Esophagus (tissue), 2 donors: ENCODE measurements around the gene ZSCAN5C. TPM values are rescaled to one million over a fixed set of nuclear protein-coding genes. Genes with fewer than 3 reads are reported as not detected.
"Not testable (repeated sequence)": the region's sequence is repeated elsewhere in the genome, so short reads cannot be mapped to it uniquely, and the experiment has no call there.

Experiments
- H3K27ac ChIP-seq, 2 donors: one replicate each; pipeline ENCODE4 v1.5.1; 2013; ENCODE audit warnings: low read depth in 2 of 2, mild to moderate bottlenecking in 2 of 2, inconsistent platforms in 1 of 2, low read length in 1 of 2, moderate library complexity in 1 of 2
- H3K27me3 ChIP-seq, 2 donors: one replicate each; pipeline ENCODE4 v1.6.1; 2013; ENCODE audit warnings: low read length in 2 of 2, control low read depth in 1 of 2, mild to moderate bottlenecking in 1 of 2; ENCODE audit not compliant: insufficient read depth in 2 of 2, control insufficient read depth in 1 of 2
- H3K36me3 ChIP-seq, 2 donors: one replicate each; pipeline ENCODE4 v1.6.1; 2013; ENCODE audit warnings: low read length in 1 of 2; ENCODE audit not compliant: control insufficient read depth in 2 of 2, insufficient read depth in 2 of 2
- H3K4me1 ChIP-seq, 2 donors: one replicate each; pipeline ENCODE4 v1.6.1; 2013; ENCODE audit warnings: low read length in 1 of 2; ENCODE audit not compliant: control insufficient read depth in 2 of 2, insufficient read depth in 2 of 2
- H3K4me3 ChIP-seq, 2 donors: one replicate each; pipeline ENCODE4 v1.5.1; 2013; ENCODE audit warnings: low read length in 2 of 2, mild to moderate bottlenecking in 2 of 2, low read depth in 1 of 2, moderate library complexity in 1 of 2
- H3K9me3 ChIP-seq, 2 donors: one replicate each; pipeline ENCODE4 v1.6.1; 2013; ENCODE audit warnings: mild to moderate bottlenecking in 2 of 2, low read depth in 1 of 2, low read length in 1 of 2, moderate library complexity in 1 of 2; ENCODE audit not compliant: control insufficient read depth in 2 of 2, insufficient read depth in 1 of 2
- WGBS, 2 donors: extraction: QIAGEN DNeasy Blood & Tissue Kit; methylation state at CpG; one replicate each; pipeline ENCODE4 v1.1.7; 2013; 5-methylcytosine and 5-hydroxymethylcytosine counted together
- polyA plus RNA-seq, 2 donors: library from polyadenylated mRNA; stranded (reverse); fragments of 200-250 nt; gene quantifications; one replicate each; pipeline ENCODE4 v1.2.3, GENCODE V29; 2013
- donor health status: healthy with polysubstance abuse.
- donor health status: Bipolar disorder and iron deficiency.

The ZSCAN5C gene
- polyA plus RNA-seq, 2 donors, result not detected

DNA sequence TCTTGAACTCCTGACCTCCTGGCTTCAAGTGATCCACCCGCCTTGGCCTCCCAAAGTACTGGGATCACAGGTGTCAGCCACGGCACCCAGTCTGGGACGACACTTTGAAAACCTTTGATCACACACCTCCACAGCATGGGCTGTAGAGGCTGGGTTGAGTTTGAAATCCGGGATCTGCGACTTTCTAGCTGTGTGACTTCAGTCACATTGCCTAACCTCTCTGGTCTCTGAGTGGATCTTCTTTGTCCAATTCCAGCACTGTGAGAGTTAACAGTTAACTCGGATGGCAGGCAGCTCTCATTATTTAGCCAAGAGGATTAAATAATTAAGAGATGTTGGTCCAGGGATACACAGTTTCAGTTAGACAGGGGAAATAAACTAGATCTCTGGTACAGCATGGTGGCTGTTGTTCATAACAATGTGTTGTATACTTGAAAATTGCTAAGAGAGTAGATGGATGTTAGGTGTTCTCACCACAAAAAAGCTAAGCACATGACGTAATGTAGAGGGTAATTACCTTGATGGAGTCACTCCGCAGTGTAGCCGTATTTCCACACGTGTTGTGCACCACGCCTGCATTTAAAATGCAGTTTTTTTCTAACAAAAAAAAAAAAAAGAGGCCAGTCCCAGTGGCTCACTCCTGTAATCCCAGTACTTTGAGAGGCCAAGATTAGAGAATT lies 24.4 kb upstream of the ZSCAN5C start:
- H3K27ac ChIP-seq, result no peak overlapping the region
- H3K9me3 ChIP-seq, result no peaks in the 10 kb centered on the region
- WGBS, 2 donors, result 51 to 59% methylated on average over 11 of the region's 11 CpGs
- H3K4me1 ChIP-seq, result no peaks in the 10 kb centered on the region
- no peaks in the 10 kb centered on the region for H3K36me3 ChIP-seq
- no peak overlapping the region for H3K4me3 ChIP-seq
- peaks cover 0 to 3% of the 10 kb centered on the region in 2 donors for H3K27me3 ChIP-seq

GRCh38 chr19:56189785-56190184 lies 12.3 kb upstream of the ZSCAN5C start:
- H3K4me3 ChIP-seq, result no peak overlapping the region
- H3K27ac ChIP-seq, result no peak overlapping the region
- 73 to 76% methylated on average over 17 of the region's 17 CpGs for WGBS, 2 donors
- H3K36me3 ChIP-seq, result no peaks in the 10 kb centered on the region
- H3K27me3 ChIP-seq, result no peaks in the 10 kb centered on the region
- no peaks in the 10 kb centered on the region for H3K9me3 ChIP-seq
- H3K4me1 ChIP-seq, result peaks cover 0 to 2% of the 10 kb centered on the region in 2 donors

DNA sequence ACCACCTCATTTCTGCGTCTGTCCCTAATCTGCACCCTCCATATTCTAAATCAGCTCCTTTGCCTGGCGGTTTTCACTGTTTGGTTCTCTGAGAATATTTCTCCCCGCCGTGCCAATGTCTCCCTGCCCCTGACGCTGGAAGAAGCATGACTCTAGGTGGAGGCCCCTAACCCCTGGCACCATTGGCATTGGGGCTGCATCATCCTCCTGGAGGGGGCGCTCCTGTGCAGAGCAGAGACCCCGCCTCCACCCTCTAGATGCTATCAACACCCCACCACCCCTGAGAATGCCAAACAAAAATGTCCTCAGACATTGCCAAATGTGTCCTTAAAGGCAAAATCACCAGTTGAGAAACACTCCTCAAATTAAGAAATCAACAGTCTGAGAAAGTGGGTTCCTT lies 11.0 kb upstream of the ZSCAN5C start:
- Histone ChIP-seq H3K4me3 (no peak overlapping the region), H3K27ac (no peak overlapping the region), H3K4me1 (peaks cover 0 to 2% of the 10 kb centered on the region in 2 donors), H3K36me3 (no peaks in the 10 kb centered on the region), H3K9me3 (no peaks in the 10 kb centered on the region), H3K27me3 (no peaks in the 10 kb centered on the region)
- 70 to 78% methylated on average over 7 of the region's 7 CpGs for WGBS, 2 donors

- Histone ChIP-seq H3K4me3 (no peak overlapping the region), H3K4me1 (peaks cover 0 to 2% of the 10 kb centered on the region in 2 donors), H3K9me3 (no peaks in the 10 kb centered on the region), H3K27ac (no peak overlapping the region), H3K27me3 (no peaks in the 10 kb centered on the region), H3K36me3 (no peaks in the 10 kb centered on the region)
- 84 to 85% methylated on average over 10 of the region's 10 CpGs for WGBS, 2 donors
Measured at GRCh38 chr19:56191711-56192110, 10.4 kb upstream of the ZSCAN5C start.

GRCh38 chr19:56193981-56194640 lies 8.0 kb upstream of the ZSCAN5C start:
- Histone ChIP-seq H3K27ac (no peak overlapping the region), H3K36me3 (no peaks in the 10 kb centered on the region), H3K9me3 (no peaks in the 10 kb centered on the region), H3K4me3 (no peak overlapping the region), H3K4me1 (peaks cover 0 to 2% of the 10 kb centered on the region in 2 donors), H3K27me3 (no peaks in the 10 kb centered on the region)
- 89 to 91% methylated on average over 12 of the region's 12 CpGs for WGBS, 2 donors

DNA sequence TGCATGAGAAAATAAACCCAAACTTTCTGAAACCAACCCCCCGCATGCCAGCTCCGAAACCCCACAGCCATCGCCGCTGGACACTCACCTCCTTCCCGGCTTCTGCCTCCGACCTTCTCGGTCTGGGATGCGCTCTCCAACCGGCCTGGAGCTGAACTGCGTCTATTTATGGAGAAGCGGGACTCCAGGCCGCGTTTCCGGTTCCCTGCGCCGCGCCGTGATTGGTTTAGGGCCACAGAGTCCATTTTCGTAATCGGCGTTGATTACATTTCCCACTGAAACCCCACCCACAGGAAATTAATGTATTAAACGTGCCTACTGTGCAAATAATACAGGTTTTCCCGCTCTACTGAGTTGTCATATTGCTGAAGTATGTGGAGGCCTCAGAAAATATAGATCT lies 4.4 kb upstream of the ZSCAN5C start, which contains the start of gene ZSCAN5B:
Gene ZSCAN5B (minus strand): TSS at position 138 of the 400 bp plus-strand sequence. CDS start 4,731 bp downstream, outside the sequence.
- H3K36me3 ChIP-seq, H3K27ac ChIP-seq, H3K4me3 ChIP-seq, H3K4me1 ChIP-seq, H3K9me3 ChIP-seq, H3K27me3 ChIP-seq: not testable (repeated sequence)
- WGBS, 2 donors, result 86 to 91% methylated on average over 23 of the region's 23 CpGs

DNA sequence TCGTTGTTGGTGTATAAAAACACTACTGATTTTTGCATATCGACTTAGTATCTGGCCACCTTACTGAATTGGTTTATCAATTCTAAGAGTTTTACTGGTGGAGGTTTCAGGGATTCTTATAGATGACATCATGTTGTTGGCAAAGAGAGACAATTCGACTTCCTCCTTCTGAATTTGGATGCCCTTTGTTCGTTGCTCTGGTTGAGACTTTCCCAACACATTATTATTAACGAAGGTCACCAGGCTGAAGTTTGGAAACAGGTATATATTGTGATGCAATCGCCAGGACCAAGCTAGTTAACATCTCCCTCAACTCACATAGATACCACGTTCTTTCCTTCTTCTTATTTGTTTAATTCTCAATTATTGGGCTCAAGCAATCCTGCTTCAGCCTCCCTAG lies 2.4 kb upstream of the ZSCAN5C start:
- no peak overlapping the region for H3K4me3 ChIP-seq
- 63% methylated on average over 7 of the region's 7 CpGs for WGBS, 2 donors
- H3K9me3 ChIP-seq, result no peaks in the 10 kb centered on the region
- H3K27me3 ChIP-seq, result no peaks in the 10 kb centered on the region
- H3K4me1 ChIP-seq, result no peaks in the 10 kb centered on the region
- H3K36me3 ChIP-seq, result no peaks in the 10 kb centered on the region
- no peak overlapping the region for H3K27ac ChIP-seq

GRCh38 chr19:56207581-56207980 lies 5.5 kb downstream of the ZSCAN5C start:
- not testable (repeated sequence) for H3K27ac ChIP-seq, H3K9me3 ChIP-seq, H3K36me3 ChIP-seq, H3K27me3 ChIP-seq, H3K4me3 ChIP-seq, H3K4me1 ChIP-seq
- WGBS, 2 donors, result 83 to 90% methylated on average over 4 to 5 of the region's 5 CpGs

DNA sequence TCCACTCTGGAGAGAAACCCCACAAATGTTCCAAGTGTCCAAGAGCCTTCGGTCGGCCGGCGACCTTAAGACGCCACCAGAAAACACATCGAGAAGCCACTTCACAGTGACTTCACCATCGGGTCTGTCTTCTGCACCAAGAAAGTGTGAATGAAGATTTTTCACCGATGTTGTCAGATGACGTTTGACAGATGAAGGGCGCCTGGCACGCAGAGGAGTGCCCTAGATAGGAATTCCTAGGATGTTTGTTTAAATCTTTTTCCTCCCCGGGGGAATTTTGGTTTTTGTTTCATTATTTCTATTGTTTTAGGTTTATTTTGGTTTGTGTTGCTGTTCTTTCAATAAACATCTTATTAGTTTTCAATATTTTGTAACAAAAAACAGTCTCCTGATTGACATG lies 7.0 kb downstream of the ZSCAN5C start:
- Histone ChIP-seq H3K36me3 (no peaks in the 10 kb centered on the region), H3K27me3 (no peaks in the 10 kb centered on the region), H3K4me1 (no peaks in the 10 kb centered on the region), H3K27ac (no peak overlapping the region), H3K4me3 (no peak overlapping the region), H3K9me3 (no peaks in the 10 kb centered on the region)
- 79 to 83% methylated on average over 12 of the region's 12 CpGs for WGBS, 2 donors

DNA sequence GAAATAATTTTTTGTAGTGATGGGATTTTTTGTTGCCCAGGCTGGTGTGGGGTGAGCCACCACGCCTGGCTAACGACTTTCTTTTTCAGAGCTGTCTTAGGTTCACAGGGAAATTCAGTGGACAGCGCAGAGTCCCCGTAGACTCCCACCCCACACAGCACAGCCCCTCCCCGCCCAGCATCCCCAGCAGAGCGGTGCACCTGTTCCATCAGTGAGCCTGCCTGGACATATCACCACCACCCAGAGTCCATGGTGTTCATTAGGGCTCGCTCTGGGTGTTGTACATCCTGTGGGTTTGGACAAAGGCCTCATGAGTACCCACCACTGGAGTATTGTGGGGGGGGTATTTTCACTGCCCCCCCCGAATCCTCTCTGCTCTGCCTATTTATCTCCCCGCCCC lies 8.0 kb downstream of the ZSCAN5C start:
- not testable (repeated sequence) for H3K27ac ChIP-seq, H3K9me3 ChIP-seq, H3K27me3 ChIP-seq, H3K4me3 ChIP-seq, H3K36me3 ChIP-seq, H3K4me1 ChIP-seq
- WGBS, 2 donors, result 82 to 92% methylated on average over 9 of the region's 9 CpGs
